GM19324 (cell line): ENCODE measurements around the gene CARNS1.
"Not testable (repeated sequence)": the region's sequence is repeated elsewhere in the genome, so short reads cannot be mapped to it uniquely, and the experiment has no call there.

ENCODE experiments used
- ATAC-seq: cut with Tn5 transposase; IDR thresholded peaks from one replicate; pipeline ENCODE4 v1.9.1; 2021; ENCODE audit warnings: mild to moderate bottlenecking, moderate library complexity; ENCODE audit not compliant: unreplicated experiment, low FRiP score

CARNS1 gene

DNA sequence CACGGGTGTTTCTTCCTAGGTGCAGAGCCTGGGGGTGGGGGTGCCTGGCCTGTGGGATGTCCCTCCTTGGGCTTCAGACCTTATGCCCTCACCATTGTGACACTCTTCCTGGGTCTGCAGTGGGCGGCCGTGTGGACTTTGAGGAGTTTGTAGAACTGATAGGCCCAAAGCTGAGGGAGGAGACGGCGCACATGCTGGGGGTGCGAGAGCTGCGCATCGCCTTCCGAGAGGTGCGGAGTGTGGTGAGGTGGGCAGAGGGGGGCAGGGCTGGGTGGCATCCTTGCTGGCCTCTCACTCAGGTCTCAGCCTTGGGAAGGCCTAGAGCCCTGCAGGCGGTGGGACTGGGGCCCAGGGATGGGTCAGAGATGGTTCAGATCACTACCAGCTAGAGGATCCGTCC, 42.0 kb downstream of the CARNS1 start:
- no peak for ATAC-seq

DNA sequence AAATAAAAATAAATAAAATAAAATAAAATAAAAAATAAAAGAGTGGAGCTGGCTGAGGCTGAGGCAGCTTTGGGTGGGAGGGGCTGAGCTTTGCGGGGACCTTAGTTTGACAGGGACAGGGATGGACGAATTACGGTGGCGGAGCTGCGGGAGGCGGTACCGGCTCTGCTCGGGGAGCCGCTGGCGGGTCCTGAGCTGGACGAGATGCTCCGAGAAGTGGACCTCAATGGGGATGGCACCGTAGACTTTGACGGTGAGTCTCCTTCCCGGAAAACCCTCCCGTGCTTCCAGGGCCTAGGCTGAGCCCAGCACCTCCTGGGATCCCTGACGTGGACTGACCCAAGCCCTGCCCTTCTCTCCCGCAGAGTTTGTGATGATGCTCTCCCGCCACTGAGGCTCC, 42.8 kb downstream of the CARNS1 start:
- no peak for ATAC-seq

DNA sequence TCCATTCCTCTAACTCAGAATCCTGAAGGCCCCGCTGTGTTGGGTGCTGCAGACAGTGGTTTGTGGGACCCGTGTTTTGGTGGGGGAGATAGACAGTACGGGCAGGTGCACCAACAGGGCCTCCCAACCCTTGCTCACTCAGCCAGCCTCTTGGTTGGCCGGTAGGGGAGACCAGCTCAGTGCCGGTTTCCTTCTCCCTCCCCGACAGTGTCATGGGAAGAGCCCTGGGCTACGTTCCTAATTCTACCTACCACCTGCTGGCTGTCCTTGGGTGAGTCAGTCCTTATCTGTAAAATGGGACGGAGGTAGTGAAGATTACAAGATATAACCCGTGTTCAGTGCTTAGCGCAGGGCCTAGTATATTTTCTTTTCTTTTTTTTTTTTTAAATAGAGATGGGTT, 47.7 kb downstream of the CARNS1 start:
- no peak for ATAC-seq

DNA sequence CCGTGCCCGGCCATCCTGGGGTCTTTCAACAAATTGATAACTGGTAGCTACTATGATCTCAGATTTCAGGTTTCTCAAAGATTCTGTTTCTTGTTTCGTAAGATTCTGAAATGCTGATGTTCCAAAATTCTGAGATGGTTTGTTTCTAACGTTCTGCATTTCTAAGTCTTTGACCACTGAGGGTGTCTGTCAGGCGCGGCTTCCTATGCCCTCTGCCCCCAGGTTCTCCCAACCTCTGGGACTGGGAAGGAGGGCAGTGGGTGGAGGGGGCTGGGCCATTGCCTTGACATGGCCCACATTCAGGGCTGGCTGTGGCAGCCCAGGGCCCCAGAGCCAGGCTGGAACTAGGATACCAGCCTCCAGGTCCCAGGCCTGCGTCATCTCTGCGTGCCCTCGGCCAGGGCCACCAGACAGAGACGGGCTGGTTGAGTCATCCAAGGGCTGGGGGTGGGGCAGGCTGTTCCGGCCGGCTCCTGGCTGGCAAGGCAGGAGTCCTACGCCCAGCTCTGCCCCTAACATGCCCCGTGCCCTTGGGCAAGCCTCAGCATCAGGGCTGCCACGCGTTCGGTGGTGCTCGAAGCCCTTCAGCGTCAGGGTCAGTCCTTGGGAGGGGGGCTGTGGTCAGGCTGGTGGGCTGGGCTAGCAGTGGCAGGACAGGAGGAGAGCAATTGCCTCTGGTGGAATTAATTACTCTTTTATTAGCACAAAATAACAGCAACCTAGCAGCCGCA, 48.4 kb downstream of the CARNS1 start:
- no peak for ATAC-seq

DNA sequence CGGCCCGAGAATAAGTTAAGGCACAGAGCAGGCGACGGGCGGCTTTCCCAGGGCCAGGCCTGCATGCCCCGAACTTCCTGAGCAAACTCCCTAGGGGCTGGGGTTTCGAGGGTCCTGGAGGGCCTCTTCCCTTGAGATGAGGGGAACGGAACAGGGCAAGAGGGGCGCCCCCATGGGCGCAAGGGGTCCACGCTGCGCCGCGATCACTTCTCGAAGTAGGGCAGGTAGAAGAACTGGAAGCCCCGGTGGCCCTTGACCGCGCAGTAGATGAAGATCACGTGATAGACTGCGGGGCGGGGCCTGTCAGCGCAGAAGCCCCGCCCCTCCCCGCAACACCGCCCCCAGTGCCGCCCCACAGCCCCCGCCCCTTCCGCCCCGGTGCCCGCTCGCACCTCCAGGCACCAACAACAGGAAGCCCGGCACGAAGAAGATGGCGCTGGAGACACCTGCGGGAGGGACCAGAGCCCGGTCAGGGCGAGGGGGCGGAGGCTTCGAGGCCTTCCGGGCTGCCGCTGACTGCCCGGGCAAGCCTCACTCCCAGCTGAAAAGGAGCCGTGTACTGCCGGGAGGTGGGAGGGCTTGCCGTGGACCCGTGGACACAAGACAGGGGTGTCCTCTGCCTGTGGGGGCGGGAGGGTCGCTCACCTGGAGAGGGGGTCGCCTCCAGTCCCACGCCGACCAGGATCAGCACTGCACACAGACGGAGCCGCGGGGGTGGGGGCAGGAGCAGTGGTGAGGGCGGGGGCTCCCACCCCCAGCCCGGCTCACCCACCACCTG, 49.1 kb downstream of the CARNS1 start:
- peak; percentile 49 for ATAC-seq

DNA sequence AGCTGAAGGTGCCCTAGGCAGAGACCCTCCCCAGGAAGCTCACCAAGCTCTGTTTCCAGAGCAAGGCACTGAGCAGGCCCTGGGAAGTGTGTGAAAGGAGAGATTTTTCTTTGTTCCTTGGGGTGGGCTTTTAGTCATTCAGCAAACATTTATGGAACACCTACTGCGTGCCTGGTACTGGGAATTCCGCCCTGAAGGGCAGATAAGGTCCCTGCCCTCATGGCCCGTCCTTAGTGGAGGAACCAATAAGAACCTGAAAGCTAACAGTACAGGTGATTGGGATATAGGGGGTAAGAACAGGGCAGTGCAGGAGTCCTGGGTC, 49.7 kb downstream of the CARNS1 start:
- no peak for ATAC-seq

DNA sequence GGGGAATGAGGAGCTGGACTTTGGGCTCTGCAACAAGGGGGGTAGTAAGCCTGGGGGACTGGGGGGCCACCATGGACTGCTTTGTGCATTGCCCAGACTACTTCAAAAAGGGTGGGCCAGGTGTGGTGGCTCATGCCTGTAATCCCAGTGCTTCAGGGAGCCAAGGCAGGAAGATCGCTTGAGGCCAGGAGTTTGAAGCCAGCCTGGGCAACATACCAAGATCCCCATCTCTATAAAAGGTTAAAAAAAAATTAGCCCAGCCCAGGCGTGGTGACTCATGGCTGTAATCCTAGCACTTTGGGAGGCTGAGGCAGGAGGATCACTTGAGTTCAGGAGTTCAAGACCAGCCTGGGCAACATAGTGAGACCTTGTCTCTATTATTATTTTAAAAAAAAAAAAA, 50.1 kb downstream of the CARNS1 start:
- not testable (repeated sequence) for ATAC-seq

DNA sequence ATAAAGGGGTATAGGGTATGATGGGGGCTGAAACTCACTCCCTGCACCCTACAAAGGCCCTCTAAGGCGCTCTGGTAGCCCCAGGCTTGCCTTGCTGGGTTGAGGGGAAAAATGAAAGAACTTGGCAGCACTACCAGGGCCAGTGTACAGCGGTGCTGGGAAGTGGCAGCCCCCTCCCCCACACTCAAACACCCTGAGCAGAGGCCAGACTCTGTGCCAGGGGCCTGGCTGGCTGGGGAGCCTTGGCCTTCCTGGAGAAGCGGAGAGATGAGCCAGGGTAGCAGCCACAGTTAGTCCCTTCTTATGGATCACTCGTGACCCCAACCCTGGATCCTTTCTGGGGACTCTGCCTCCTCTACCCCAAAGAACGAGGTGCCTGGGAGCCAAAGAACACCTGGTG, 50.9 kb downstream of the CARNS1 start:
- ATAC-seq = no peak

DNA sequence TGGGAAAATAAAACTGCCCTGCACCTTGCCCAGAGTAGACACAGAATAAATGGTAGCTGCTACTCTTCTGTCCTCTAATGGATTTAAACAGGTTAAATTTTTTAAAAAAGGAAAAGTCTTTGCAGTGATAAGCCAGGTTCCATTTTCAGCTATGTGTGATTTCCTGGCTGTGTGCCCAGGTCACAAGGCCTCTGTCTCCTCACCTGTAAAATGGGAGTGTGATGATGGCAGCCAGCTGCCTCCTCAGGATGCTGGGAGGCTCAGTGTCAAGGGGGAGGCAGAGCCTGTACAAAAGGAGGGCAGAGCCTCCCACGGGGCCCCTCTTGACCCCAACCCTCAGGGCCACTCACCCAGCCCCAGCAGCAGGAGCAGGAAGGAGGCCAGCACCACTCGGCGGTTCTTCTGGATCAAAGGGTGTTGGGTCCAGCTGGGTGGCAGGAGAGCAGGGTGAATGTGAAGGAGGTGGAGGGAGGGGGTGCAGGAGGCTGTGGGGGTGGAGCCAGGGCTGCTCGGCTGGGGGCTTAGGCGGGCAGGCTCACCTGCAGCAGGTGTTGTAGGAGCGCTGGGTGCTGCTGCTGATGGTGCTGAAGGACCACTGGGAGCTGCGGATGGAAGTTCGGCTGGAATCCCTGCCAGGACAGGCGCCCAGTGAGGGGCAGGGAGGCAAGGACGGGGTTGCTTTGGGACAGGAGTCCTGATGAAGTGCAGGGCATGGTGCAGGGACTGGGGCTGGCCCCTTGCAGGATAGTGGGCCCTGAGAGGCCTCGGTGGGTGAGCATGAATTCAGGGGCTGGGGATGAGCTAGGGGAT, 51.7 kb downstream of the CARNS1 start:
- ATAC-seq = no peak

DNA sequence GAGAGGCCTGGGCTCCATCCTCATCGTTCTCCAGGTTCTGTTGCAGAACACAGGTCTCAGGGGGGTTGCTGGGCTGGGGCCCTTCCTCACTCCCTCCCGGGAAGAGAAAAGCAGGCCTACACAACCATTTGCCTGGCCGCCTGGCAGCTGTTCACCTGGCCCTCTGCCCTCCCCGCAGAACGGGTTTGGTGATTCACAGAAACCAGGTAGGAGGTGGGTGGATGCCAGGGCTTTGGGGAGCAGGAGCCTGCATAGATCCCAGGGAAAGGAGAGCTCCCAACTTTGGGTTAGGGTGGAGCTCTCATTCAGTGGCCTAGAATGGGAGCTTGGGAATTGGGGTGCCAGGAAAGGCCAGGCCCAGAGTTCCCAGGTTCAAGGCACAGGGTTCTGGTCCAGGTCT, 52.6 kb downstream of the CARNS1 start:
- no peak for ATAC-seq

DNA sequence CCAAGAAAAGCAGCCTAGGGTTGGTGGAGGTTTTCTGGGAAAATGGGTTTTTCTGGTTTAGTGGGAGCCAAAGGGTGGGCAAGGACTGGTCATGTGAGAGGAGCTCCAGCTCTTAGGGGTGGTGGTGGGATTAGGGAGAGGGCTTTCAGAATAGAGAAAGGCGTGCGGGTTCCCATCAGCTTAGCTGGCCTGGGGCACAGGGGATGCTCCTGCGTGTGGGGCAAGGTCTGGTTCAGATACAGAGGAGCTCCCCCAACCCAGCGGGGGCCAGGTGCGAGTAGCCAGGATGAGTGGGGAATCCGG, 52.9 kb downstream of the CARNS1 start:
- no peak for ATAC-seq

DNA sequence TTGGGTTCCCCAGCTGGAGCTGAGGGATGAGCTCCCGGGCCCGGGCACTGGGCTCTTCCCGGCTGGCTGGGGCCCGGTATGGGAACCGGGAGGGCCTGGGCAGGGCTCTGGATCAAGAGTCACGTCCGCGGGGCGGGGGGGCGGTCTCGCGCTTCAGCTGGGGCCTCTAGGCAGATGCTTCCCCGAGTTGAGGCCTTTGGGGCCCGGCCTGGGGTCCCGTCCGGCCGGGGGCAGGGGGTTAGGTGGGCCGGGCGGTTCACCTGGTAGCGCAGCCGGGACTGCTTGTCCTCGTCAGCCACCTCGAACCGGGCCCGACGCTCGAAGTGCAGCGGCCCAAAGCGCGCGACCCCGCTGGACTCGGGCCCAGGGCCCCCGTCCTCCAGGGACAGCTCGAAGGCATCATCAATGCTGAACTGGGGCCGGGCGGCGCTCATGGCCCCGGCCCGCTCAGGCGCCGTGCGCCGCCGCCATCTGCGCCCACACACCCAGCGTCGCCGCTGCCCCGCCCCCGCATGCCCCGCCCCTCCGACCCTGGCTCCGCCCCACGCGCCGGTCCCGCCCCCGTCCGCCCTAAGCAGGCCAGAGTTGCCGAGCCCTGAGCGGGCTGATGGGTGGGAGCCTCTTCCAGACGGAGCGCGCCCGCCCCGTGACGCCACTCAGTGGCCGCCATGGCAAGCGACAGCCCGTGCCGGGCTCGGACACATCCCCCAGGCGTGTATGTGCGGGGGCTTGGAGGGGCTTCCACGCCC, 53.5 kb downstream of the CARNS1 start, which contains the start of gene TMEM134:
Gene TMEM134 (minus strand): TSS at position 493 of the 749 bp plus-strand sequence. CDS start 59 bp downstream, at position 434.
- ATAC-seq = peak; percentile 61

DNA sequence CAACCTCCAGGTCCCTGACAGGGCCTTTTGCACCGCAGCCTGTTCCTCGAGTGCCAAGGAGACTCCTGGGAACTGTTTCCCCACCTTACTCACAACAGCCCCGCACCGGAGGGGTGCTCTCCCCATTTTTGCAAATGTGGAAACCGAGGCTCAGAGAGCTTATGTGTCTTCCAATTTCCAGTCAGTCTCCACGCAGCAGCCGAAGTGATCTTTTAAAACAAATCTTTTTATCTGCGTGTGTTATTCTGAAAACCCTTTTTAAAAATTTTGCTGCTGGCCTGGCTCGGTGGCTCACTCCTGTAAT, 54.0 kb downstream of the CARNS1 start:
- no peak for ATAC-seq

DNA sequence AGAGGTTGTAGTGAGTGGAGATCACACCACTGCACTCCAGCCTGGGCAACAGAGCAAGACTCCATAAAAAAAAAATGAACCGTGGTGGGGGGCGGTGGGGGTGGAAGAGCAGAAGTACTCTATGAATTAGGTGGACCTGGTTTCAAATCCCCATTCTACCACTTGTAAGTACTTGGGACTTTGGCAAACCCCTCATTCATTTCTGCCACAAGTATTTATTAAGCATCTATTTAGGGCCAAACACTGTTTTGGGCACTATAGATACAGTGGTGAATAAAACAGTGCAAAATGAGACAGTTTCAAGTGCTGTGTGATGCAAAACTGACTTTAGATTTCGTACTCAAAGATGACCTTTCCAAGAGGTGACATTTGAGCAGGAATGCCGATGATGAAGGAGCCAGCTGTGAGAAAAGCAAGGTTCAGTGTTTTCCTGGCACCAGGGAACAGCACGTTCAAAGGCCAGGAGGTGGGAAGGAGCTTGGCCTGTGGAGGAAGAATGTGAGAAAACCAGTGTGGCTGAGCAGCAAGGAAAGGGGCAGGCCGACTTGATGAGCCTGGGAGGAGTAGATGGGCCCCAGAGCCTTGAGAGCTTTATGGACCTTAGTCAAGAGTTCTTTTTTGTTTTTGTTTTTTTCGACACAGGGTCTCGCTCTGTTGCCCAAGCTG, 55.0 kb downstream of the CARNS1 start:
- ATAC-seq = no peak

DNA sequence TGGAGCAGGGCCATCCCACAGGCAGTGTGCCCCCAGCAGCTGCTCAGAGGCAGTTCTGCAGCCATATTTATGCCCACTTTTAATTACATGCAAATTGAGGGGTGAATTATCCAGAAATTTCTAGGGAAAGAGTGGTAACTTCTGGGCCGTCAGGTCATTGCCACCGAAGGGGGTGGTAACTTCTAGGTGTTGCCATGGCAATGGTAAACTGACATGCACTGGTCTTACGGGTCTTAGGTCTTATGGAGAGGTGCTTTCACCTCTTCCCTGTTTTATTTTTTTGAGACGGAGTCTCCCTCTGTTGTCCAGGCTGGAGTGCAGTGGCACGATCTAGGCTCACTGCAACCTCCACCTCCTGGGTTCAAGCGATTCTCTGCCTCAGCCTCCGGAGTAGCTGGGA, 57.4 kb downstream of the CARNS1 start:
- ATAC-seq = no peak
